Fibroblast of the conjunctiva (primary cell): ENCODE data around the gene RIMS4.
A peak's percentile ranks its signal among the peaks of the same experiment; 100 is the strongest.

ENCODE experiments used
- DNase-seq: peaks from one replicate; pipeline ENCODE4 v3.0.0-alpha.2; 2010; ENCODE audit warnings: low read depth

The RIMS4 gene

DNA sequence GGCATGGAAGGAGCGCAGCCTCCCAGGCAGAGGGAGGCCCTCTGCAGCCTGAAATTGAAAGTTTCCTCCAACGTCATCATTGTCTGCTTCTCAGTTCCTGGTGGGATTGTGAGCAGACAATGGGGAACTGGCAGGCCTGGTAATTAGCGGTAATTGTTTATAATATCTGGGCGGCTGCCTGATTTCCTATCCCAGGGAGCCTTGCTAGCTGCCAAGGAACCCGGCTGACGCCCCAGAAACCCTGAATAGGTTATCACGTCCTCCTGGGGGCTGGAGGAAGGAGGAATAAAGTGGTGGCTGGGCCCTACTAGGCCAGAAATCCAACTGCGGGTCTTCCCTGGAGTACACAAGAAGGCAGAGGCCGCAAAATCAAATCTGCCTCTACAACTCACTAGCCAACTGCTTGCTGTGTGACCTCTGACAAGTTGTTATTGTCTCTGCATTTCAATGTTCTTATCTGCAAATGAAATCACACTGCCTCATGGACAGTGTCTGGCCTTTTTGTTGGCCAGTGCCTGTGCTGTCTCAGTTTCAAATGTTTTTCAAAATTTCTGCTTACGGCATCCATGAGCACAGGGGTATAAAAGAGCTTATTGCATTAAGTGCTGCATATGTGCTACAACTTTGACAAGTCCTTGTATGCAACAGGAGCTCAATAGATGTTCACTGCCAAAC is 47.7 kb downstream of the RIMS4 start:
- no peak for DNase-seq

DNA sequence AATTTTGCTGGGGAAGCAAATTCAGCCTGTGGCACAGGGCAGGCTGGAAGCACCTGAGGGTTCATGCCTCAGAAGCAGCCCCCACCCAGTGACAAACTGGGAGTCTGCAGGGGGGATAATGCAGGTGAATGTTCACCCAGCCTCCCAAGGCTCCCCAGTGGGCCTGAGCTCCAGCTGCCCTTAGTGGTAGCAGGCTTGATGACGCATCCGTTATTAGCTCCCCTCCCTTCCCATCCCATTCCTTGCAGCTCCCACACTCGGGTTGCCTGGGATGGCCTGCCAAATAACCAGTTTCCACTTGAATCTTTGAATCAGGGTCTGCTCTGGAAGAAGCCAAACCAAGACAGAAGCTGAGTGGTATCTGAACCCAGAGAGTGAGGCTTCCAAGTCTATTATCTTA is 48.9 kb downstream of the RIMS4 start:
- DNase-seq: no peak

DNA sequence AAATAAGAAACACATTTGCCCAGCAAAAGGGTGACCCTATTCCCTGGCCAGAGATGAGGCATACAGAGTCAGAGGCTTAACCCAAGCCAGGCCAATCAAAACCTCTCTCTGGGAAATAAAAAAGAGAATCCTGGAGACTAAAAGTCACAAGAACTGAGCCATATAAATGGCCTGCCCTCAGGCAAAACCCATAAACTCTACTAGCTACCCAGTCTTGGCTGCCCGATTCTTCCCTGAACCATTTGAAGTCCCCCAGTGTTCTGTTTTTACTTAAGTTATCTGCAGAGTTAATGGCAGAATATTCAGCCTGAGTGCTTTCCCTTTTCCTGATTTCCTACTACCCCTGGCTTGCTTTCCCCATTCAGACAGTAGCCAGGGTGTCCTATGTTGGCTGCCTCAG is 50.8 kb downstream of the RIMS4 start:
- DNase-seq: no peak

DNA sequence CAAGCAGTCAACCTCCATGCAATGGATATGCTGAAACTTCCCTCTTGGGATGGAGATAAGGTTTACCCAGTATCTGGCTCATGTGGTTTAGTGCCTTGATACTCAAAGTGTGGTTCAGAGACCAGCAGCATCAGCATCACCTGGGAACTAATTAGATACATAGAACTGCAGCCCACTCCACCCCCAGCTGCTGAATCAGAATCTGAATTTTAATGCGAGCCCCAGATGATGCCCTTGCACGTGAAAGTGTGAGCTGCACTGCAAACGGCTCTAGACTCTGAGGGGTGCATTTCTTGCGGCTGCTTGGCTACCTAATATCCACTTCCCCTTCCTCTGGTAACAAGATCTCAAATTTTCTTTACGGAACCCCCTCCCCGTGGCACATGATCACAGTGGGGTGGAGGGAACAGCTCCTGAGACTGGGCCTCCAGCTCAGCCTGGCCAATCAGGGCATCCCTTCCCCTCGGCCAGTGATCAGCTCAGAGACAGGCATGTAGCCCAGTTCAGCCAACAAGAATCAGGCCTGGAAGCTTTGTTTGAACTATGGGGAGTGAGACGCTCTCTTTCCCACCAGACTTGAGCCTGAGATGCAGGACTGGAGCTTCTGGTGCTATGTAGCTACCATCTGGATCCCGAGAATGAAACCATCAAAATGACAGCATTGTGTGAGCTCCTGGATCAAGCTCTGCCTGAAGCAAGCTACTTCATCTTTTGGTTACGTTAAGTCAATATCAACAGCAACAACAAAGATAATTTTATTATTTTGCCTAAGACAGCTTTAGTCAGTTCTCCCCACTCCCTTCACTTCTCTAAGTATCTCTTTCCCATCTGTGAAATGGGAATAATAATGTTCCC is 51.9 kb downstream of the RIMS4 start:
- DNase-seq: no peak

GRCh38 chr20:44756956-44757355 is 53.4 kb downstream of the RIMS4 start:
- no peak for DNase-seq

GRCh38 chr20:44756011-44756688 is 54.2 kb downstream of the RIMS4 start:
- DNase-seq: no peak

DNA sequence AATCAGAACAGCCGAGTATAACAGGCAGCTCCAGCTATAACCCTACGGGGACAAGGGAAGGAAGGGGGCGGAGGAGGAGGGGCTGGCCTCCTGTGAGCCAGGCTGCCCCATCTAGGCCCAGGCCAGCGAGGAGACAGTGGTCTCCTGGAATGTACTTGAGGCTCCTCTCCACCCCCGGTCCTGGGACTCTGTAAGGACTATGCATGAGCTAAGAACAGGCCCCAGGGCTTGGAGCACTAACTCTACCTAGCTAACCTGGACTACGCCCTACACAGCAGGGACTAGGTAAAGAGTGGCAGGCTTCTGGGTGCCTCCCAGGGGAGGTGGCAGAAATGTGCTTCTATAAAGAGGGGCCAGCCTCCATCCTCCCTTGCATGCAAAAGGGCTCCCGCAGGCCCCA is 55.8 kb downstream of the RIMS4 start:
- no peak for DNase-seq

DNA sequence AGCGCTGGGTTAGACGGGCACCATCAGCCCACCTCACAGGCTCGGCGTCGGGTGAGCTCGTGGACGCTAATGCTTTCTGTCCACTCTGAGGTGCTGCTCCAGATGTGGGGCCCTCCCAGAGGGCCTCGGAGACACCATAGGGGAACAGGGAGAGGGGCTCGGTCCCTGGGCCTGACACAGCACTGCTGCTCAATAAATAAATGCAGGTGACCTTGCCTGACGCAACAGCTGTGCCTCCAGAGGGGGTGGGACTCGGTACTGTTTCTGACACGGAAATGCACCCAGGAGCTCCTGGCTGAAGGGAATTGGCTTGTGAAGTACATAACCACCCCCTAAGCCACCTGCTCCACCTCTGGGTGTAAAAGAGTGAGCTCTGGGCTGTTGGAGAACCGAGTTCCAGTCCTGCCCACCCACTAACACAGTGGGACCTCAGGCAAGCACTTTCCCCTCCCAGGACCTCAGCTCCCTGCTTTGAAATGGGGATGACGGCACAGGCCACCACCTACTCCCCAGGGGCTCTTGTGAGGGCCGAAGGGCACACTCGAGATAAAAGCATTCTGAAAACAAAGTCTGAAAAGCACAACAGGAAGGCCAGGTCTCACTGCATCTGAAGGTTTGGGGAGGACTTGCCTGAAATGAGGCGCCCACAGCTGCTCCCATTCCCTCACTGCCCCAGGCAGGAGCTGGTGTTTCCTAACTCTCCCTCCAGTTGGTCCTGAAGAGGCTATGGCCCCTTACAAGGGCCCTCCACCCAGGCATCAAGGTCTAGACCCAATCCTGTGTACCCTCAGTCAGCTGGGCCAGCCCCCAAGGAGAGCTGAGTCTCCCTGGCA is 58.0 kb downstream of the RIMS4 start:
- DNase-seq: no peak

DNA sequence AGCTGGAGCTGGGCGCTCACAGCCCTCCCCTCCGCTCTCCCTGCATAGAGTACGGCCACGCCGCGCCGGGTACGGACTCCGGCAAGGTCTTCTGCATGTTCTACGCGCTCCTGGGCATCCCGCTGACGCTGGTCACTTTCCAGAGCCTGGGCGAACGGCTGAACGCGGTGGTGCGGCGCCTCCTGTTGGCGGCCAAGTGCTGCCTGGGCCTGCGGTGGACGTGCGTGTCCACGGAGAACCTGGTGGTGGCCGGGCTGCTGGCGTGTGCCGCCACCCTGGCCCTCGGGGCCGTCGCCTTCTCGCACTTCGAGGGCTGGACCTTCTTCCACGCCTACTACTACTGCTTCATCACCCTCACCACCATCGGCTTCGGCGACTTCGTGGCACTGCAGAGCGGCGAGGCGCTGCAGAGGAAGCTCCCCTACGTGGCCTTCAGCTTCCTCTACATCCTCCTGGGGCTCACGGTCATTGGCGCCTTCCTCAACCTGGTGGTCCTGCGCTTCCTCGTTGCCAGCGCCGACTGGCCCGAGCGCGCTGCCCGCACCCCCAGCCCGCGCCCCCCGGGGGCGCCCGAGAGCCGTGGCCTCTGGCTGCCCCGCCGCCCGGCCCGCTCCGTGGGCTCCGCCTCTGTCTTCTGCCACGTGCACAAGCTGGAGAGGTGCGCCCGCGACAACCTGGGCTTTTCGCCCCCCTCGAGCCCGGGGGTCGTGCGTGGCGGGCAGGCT is 60.1 kb downstream of the RIMS4 start:
- no peak for DNase-seq

- DNase-seq: no peak
These were observed 62.4 kb downstream of the RIMS4 start for GRCh38 chr20:44748005-44748370.

GRCh38 chr20:44747166-44748004 is 63.0 kb downstream of the RIMS4 start:
- peak; percentile 68 for DNase-seq

GRCh38 chr20:44746367-44747165 is 63.8 kb downstream of the RIMS4 start:
- DNase-seq: no peak

GRCh38 chr20:44745598-44746366 is 64.6 kb downstream of the RIMS4 start, which contains the start of gene KCNK15:
KCNK15 (plus strand) TSS chr20:44745865; CDS start chr20:44745911, 46 bp downstream.
- no peak for DNase-seq

- DNase-seq: no peak
These were observed 65.2 kb downstream of the RIMS4 start for GRCh38 chr20:44745122-44745597.

DNA sequence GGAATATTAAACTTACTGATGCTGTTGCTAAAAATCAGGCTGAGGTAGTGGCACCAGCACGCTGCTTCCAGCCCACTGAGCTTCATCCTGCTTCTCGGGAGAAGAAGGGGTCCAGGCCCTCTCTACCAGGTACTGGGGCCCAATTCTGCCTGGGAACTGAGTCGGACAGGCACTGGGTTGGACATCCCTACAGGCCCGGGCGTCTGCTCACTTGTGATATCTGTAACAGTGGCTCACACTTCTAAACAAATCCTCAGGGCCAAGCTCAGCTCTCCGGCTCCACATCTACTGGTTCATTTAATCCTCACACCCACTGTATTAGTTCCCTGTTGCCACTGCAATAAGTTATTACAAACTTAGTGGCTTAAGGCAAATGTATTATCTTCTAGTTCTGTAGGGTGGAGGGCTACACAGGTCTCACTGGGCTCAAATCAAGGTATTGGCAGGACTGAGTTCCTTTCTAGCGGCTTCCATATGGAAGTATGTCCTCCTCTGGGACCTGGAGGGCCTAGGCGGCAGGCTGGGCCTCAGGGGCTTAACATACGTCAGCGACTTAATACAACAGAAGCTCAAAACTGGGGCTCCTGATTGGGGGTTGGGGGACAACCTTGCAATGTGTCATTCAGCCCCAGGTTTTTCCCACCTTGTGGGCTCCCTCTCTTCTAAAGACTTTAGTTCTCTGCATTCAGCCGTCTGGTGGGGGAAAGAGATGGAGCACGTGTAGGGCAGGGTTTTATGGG is 66.3 kb downstream of the RIMS4 start:
- DNase-seq: no peak

DNA sequence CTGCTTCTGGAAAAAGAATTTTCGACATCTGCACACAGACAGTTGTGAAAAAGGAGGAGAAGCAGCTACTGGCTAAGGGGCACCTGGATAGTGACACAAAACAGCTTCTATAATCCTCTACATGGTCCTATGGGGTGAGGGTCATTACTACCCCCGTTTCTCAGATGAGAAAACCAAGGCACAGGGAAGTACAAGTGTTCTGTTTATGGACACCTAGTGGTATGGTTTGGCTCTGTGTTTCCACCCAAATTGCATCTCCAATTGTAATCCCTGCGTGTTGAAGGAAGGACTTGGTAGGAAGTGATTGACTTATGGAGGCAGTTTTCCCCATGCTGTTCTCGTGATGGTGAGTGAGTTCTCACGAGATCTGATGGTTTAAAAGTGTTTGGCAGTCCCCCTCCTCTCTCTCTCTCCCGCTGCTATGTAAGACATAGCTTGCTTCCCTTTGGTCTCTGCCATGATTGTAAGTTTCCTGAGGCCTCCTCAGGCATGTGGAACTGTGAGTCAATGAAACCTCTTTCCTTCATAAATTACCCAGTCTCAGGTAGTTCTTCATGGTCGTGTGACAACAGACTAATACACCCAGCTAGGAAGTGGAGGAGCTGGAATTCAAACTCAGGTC is 67.2 kb downstream of the RIMS4 start:
- no peak for DNase-seq

- DNase-seq: no peak
These were observed 67.9 kb downstream of the RIMS4 start for GRCh38 chr20:44742304-44743079.
